ENCODE measurements around the gene APOBEC2.

Gene APOBEC2

GRCh38 chr6:41078101-41078500 lies 25.1 kb downstream of the APOBEC2 start:
- H3K27ac Mint-ChIP-seq, result no peak overlapping the region
- DNase-seq, result no peak
- no peaks in the 10 kb centered on the region for H3K27me3 Mint-ChIP-seq (ENCODE audit: low read depth, poor library complexity)
- no peak overlapping the region for H3K4me3 Mint-ChIP-seq
- no peak for TF ChIP-seq CTCF (IDR thresholded peaks at IDR 0.05)
- peaks cover 39% of the 10 kb centered on the region for H3K36me3 Mint-ChIP-seq (ENCODE audit: low read depth)
- H3K9me3 Mint-ChIP-seq, result no peaks in the 10 kb centered on the region
- H3K4me1 Mint-ChIP-seq, result peaks cover 37% of the 10 kb centered on the region

- peaks cover 49% of the 10 kb centered on the region for H3K36me3 Mint-ChIP-seq (ENCODE audit: low read depth)
- H3K9me3 Mint-ChIP-seq, result no peaks in the 10 kb centered on the region
- DNase-seq, result no peak
- TF ChIP-seq CTCF (IDR thresholded peaks at IDR 0.05), result no peak
- H3K4me1 Mint-ChIP-seq, result peaks cover 34% of the 10 kb centered on the region
- no peaks in the 10 kb centered on the region for H3K27me3 Mint-ChIP-seq (ENCODE audit: low read depth, poor library complexity)
- H3K4me3 Mint-ChIP-seq, result no peak overlapping the region
- H3K27ac Mint-ChIP-seq, result no peak overlapping the region
These were observed 26.1 kb downstream of the APOBEC2 start for GRCh38 chr6:41079080-41079479.

GRCh38 chr6:41080621-41081020 lies 27.6 kb downstream of the APOBEC2 start:
- no peaks in the 10 kb centered on the region for H3K9me3 Mint-ChIP-seq
- peaks cover 19% of the 10 kb centered on the region for H3K4me1 Mint-ChIP-seq
- no peak for TF ChIP-seq CTCF (IDR thresholded peaks at IDR 0.05)
- peaks cover 64% of the 10 kb centered on the region for H3K36me3 Mint-ChIP-seq (ENCODE audit: low read depth)
- no peak overlapping the region for H3K4me3 Mint-ChIP-seq
- H3K27ac Mint-ChIP-seq, result peak overlapping the region; percentile 88
- no peak for DNase-seq
- no peaks in the 10 kb centered on the region for H3K27me3 Mint-ChIP-seq (ENCODE audit: low read depth, poor library complexity)

- H3K27me3 Mint-ChIP-seq (ENCODE audit: low read depth, poor library complexity), result no peaks in the 10 kb centered on the region
- H3K27ac Mint-ChIP-seq, result no peak overlapping the region
- no peak overlapping the region for H3K4me3 Mint-ChIP-seq
- H3K4me1 Mint-ChIP-seq, result peaks cover 6% of the 10 kb centered on the region
- no peak for DNase-seq
- no peaks in the 10 kb centered on the region for H3K9me3 Mint-ChIP-seq
- TF ChIP-seq CTCF (IDR thresholded peaks at IDR 0.05), result no peak
- peaks cover 88% of the 10 kb centered on the region for H3K36me3 Mint-ChIP-seq (ENCODE audit: low read depth)
These were observed 30.1 kb downstream of the APOBEC2 start for GRCh38 chr6:41083072-41083471.

- H3K36me3 Mint-ChIP-seq (ENCODE audit: low read depth), result peaks cover 85% of the 10 kb centered on the region
- no peak overlapping the region for H3K27ac Mint-ChIP-seq
- no peak overlapping the region for H3K4me3 Mint-ChIP-seq
These were observed 32.2 kb downstream of the APOBEC2 start for GRCh38 chr6:41085182-41085581.

More at GRCh38 chr6:41085182-41085581, 32.2 kb downstream of the APOBEC2 start:
- no peak for TF ChIP-seq CTCF (IDR thresholded peaks at IDR 0.05)
- no peaks in the 10 kb centered on the region for H3K27me3 Mint-ChIP-seq (ENCODE audit: low read depth, poor library complexity)
- no peak for DNase-seq
- no peaks in the 10 kb centered on the region for H3K9me3 Mint-ChIP-seq
- peaks cover 6% of the 10 kb centered on the region for H3K4me1 Mint-ChIP-seq

Measured in nephron progenitor cell (in vitro differentiated cells).